Keratinocyte (primary cell): Measurements from ENCODE around the gene LONP2.

Source experiments
- CTCF ChIP-seq, 3 experiments: IDR thresholded peaks in 1 of 3; conservative IDR thresholded peaks in 1 of 3; optimal IDR thresholded peaks in 1 of 3; 2 replicates in 2 of 3; 3 replicates in 1 of 3; pipeline versions ENCODE3 to v1.5.1; 2011; ENCODE audit warnings: low read length in 3 of 3, mild to moderate bottlenecking in 3 of 3, moderate library complexity in 2 of 3, control low read depth in 1 of 3, inconsistent platforms in 1 of 3; ENCODE audit not compliant: insufficient read depth in 2 of 3; ENCODE audit errors: extremely low read depth in 1 of 3
- EZH2 ChIP-seq: IDR thresholded peaks from one replicate; pipeline ENCODE4 v1.6.1; 2012; ENCODE audit warnings: inconsistent platforms, mild to moderate bottlenecking, low read length, moderate library complexity

DNA sequence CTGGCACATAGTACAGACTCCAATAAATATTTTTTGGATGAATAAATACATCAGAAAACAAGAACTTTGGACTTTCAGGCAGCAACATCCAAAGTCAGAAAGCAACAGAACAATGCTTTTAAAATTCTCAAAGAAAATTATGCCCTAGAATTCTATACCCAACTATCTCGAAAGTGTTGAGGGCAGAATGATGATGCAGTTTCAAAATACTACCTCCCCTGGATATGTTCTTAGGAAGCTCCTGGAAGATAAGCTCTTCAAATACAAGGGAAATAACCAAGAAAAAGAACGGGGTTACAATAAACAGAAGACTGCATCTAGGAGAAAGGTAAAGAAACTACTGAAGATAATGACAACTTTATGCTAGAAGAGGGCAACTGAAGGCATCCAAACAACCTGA lies 130.2 kb downstream of the LONP2 start:
- TF ChIP-seq CTCF (optimal IDR thresholded peaks at IDR 0.05 in 1 of 3, IDR thresholded peaks at IDR 0.05 in 1 of 3, conservative IDR thresholded peaks at IDR 0.05 in 1 of 3; ENCODE audit: extremely low read depth in 1 of 3, insufficient read depth in 2 of 3, low read length in 3 of 3) (no peak), EZH2 (no peak)
